Epithelial cell of esophagus (primary cell): ENCODE results near the gene WDR4.
"Not testable (repeated sequence)": the region's sequence is repeated elsewhere in the genome, so short reads cannot be mapped to it uniquely, and the experiment has no call there.

Experiments used
- DNase-seq: peaks from one replicate; pipeline ENCODE4 v3.0.0; 2010; ENCODE audit warnings: low read depth
- H3K4me3 ChIP-seq: 2 replicates; pipeline ENCODE4 v1.5.1; 2011; ENCODE audit warnings: mild to moderate bottlenecking, low read length, control low read depth
- TF ChIP-seq, protein P1 (sequence below): IDR thresholded peaks from 2 replicates; pipeline ENCODE4 v1.5.1; 2011; ENCODE audit warnings: low read depth, mild to moderate bottlenecking, low read length, control low read depth, inconsistent platforms; ENCODE audit not compliant: insufficient read depth; ENCODE audit errors: missing control alignments

The WDR4 gene, protein sequence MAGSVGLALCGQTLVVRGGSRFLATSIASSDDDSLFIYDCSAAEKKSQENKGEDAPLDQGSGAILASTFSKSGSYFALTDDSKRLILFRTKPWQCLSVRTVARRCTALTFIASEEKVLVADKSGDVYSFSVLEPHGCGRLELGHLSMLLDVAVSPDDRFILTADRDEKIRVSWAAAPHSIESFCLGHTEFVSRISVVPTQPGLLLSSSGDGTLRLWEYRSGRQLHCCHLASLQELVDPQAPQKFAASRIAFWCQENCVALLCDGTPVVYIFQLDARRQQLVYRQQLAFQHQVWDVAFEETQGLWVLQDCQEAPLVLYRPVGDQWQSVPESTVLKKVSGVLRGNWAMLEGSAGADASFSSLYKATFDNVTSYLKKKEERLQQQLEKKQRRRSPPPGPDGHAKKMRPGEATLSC

DNA sequence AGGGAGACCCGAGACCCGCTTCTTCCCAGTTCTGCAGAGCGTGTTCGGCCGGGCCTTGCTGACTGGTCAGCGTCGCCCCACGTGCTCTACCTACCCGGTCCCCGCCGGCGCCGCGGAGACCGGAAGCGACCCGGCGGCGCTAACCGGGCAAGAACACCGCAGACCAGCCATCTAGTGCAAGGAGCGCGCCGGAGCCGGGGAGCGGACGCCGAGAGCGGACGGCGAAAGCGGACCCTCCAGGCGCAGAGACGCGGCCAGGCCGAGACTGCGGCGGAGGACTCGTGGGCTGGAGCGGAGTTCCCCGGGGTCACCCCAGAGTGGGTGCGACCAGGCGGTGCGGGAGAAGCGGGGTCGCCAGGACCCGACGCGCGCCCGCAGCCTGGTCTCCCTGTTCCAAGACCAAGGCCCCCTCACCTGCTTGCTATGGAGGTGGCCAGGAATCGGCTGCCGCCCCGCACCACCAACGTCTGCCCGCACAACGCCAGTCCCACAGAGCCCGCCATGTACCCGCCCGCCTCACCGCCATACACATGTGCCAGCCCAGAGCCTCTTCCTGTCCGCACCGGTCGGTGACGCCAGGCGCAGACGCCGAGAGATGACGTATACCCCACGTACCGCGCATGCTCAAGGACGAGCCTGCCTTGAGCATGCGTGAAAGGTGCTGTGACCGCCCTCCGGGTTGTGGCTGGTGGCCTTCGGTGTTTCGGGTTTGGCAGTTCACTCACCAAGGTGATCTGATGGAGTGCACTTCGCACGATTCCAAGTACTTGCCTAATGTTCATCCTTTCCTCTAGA is at the start of gene WDR4:
WDR4 (minus strand) TSS at position 547 of the 795 bp plus-strand sequence; CDS start at position 503, 44 bp downstream.
- TF ChIP-seq, protein P1, sequence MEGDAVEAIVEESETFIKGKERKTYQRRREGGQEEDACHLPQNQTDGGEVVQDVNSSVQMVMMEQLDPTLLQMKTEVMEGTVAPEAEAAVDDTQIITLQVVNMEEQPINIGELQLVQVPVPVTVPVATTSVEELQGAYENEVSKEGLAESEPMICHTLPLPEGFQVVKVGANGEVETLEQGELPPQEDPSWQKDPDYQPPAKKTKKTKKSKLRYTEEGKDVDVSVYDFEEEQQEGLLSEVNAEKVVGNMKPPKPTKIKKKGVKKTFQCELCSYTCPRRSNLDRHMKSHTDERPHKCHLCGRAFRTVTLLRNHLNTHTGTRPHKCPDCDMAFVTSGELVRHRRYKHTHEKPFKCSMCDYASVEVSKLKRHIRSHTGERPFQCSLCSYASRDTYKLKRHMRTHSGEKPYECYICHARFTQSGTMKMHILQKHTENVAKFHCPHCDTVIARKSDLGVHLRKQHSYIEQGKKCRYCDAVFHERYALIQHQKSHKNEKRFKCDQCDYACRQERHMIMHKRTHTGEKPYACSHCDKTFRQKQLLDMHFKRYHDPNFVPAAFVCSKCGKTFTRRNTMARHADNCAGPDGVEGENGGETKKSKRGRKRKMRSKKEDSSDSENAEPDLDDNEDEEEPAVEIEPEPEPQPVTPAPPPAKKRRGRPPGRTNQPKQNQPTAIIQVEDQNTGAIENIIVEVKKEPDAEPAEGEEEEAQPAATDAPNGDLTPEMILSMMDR = no peak
- DNase-seq = peak; percentile 98
- H3K4me3 ChIP-seq = peak within 1 kb of the TSS; percentile 97

DNA sequence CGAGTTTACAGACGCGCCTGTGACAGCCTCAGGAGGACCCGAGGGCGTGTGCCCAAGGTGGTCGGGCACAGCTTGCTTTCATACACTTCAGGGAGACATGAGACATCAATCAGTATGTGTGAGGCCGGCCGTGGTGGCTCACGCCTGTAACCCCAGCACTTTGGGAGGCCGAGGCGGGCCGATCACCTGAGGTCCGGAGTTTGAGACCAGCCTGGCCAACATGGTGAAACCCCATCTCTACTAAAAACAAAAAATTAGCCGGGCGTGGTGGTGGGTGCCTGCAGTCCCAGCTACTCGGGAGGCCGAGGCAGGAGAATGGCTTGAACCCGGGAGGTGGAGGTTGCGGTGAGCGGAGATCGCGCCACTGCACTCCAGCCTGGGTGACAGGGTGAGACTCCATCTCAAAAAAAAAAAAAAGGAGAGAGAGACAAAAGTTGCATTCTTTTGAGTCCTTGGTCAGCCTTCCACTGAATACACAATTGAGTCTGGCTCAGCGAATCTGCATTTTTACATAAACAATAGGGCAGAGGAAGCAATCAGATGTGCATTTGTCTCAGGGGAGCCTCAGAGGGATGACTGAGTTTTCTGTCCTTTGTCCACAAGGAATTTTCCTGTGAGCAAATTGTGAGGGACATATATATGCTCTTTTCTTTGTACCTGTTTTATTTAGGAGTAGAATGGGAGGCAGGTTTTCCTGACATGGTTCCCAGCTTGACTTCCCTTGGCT is 48.3 kb upstream of the WDR4 start:
- not testable (repeated sequence) for H3K4me3 ChIP-seq, DNase-seq

DNA sequence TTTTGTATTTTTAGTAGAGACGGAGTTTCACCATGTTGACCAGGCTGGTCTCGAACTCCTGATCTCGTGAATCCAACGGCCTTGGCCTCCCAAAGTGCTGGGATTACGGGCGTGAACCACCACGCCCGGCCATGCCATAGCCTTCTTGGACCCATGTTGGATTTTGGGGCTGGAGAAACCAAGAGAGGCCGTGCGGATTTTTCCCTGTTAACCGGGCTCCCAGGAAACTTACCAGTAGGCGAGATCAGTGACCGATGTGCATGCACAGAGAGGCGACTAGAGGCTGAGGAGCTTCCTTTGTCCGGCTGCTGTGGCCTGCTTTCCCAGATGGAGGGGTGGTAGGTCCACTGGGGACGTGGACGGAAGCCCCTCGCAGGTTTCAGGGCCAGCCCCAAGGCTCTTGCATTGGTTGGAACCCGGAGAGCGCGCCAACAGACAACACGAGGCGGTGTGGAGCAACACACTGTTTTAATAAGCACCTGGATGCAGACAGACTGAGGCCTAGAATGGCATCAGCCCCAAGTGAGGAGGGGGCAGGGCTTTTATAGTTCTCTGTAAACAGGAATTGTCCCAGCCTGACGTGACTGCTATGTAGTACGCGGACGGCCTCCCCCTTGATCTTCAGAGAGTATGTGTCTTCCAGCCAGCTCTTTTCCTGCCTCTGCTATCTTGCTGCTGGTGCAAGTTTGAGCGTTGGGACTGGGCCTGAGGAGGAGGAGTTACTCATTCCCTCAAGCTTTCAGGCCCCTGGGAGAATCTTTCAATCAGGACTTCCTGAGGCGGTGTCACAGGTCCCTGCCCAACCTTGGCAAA is 46.0 kb upstream of the WDR4 start, which contains the start of gene ERVH48-1:
ERVH48-1 (minus strand) TSS at position 517 of the 813 bp plus-strand sequence. CDS start 6,624 bp downstream, outside the sequence.
- TF ChIP-seq, protein P1 = no peak
- H3K4me3 ChIP-seq = no peak within 1 kb of the TSS
- no peak for DNase-seq

DNA sequence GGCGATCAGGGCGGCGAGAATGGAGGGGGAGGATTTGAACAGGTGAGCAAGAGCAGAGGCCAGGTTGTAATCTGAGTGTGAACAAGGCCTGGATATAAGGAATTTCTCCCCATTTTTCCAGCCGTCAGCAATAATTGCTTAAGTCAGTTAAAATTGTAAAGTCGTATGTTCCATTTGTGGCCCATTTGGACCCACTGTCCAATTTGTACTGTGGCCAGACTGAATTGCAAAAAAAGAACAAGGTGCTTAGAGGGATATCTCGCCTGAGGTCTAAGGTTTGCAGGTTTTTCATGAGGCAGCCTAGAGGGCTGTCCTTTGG is 45.1 kb upstream of the WDR4 start:
- TF ChIP-seq, protein P1 = no peak
- H3K4me3 ChIP-seq = no peak overlapping the region
- no peak for DNase-seq

DNA sequence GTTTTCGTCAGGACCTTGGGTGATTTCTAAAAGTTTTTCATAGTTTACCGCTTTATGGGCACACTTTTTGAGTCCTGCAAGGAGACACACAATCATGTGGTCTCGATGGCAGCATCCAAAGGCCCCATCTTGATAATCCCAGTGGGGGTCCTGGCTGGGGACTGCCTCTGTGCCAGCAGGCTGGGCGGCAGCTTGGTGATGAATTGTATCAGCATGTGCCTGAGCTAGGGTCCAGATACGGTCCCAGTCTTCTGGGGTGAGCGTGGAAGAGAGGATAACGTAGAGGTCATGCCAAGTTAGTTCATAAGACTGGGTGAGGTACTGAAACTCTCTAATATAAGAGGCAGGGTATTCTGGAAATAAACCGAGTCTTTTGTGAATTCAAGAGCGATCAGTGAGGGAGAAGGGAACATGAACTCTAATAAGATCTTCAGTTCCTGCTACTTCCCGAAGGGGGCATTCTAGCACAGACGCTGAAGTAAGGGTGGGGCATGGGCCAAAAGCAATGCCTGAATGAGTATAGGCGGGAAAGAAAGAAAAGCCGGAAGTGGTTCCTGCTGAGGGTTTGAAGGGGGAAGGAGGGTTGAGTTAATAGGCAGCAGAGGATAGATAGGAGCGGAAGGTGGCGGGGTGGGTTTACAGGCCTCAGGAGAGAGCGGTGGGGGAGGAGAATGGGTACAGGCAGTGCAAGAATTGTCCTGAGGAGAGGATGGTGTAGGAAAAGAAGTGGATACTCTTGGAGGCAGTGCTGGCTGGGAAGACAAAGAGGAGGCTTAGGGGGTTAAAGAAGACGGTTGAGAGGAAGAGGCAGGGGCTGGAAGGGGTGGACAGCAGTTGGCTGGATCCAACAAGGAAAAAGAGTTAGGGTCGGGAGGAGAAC is 44.5 kb upstream of the WDR4 start:
- no peak overlapping the region for H3K4me3 ChIP-seq
- DNase-seq = peak; percentile 86
- TF ChIP-seq, protein P1 = peak; percentile 91

DNA sequence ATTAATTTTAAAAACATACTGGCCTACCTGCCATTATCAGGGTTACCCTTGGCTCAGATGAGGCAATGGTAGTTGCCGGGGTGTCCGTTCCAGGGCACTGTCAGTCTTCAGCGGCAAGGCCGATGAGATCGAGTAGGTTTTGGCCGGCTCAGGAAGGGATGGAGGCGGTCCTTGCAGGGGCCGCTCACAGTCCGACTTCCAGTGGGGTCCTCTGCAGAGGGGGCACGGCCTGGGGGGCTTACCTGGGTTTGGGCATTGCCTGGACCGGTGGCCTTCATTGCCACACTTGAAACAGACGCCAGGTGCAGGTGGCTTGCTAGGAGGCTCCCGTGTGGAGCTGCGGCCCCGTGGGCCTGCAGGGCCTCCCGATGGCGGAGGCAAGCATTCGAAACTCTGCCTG is 43.6 kb upstream of the WDR4 start:
- TF ChIP-seq, protein P1 = no peak
- no peak for DNase-seq
- H3K4me3 ChIP-seq = no peak overlapping the region
